HCT116 (cell line): Measurements from ENCODE around the gene CDK10.

ENCODE experiments used
- ATF3 ChIP-seq: IDR thresholded peaks from 2 replicates; pipeline ENCODE4 v1.6.1; 2012
- CEBPB ChIP-seq: IDR thresholded peaks from 2 replicates; pipeline ENCODE4 v1.6.1; 2012; ENCODE audit warnings: low read depth
- CTCF ChIP-seq, 3 experiments: fragments of 200-600 bp in 1 of 3; sonication (generic) in 1 of 3; IDR thresholded peaks in 2 of 3; conservative IDR thresholded peaks in 1 of 3; 2 replicates each; pipeline ENCODE4 v1.5.1; 2012 to 2017; ENCODE audit warnings: low read depth in 2 of 3, low read length in 2 of 3, antibody characterized with exemption in 1 of 3, borderline replicate concordance in 1 of 3, control low read depth in 1 of 3, mild to moderate bottlenecking in 1 of 3, mixed read lengths in 1 of 3, mixed run types in 1 of 3, moderate library complexity in 1 of 3; ENCODE audit not compliant: insufficient read depth in 1 of 3
- POLR2A ChIP-seq: IDR thresholded peaks from 2 replicates; pipeline ENCODE4 v1.7.0; 2011; ENCODE audit warnings: borderline replicate concordance; ENCODE audit not compliant: insufficient read depth, insufficient read length; ENCODE audit errors: extremely low read depth
- RAD21 ChIP-seq: IDR thresholded peaks from 2 replicates; pipeline ENCODE4 v1.6.1; 2012; ENCODE audit warnings: low read depth, mild to moderate bottlenecking
- REST ChIP-seq: IDR thresholded peaks from 2 replicates; pipeline ENCODE4 v1.6.1; 2012; ENCODE audit warnings: low read depth
- SIN3A ChIP-seq: IDR thresholded peaks from 2 replicates; pipeline ENCODE4 v1.6.1; 2012; ENCODE audit warnings: low read depth
- SP1 ChIP-seq: IDR thresholded peaks from 2 replicates; pipeline ENCODE4 v1.6.1; 2012; ENCODE audit warnings: low read depth
- YY1 ChIP-seq: IDR thresholded peaks from 2 replicates; pipeline ENCODE4 v1.6.1; 2011; ENCODE audit warnings: low read length, low read depth, moderate library complexity, mild to moderate bottlenecking; ENCODE audit not compliant: insufficient replicate concordance; ENCODE audit errors: extremely low read depth
- ZFX ChIP-seq: fragments of 450-650 bp; IDR thresholded peaks from 2 replicates; pipeline ENCODE4 v1.6.1; 2017

GRCh38 chr16:89641458-89642119 lies 44.9 kb upstream of the CDK10 start:
- no peak for TF ChIP-seq CTCF (IDR thresholded peaks at IDR 0.05 in 2 of 3, conservative IDR thresholded peaks at IDR 0.05 in 1 of 3; ENCODE audit: borderline replicate concordance in 1 of 3, insufficient read depth in 1 of 3, low read depth in 2 of 3, low read length in 2 of 3)
- no peak for TF ChIP-seq RAD21
- no peak for TF ChIP-seq POLR2A
- TF ChIP-seq REST, result no peak
- TF ChIP-seq ATF3, result no peak
- TF ChIP-seq YY1, result no peak
- TF ChIP-seq ZFX, result no peak
- TF ChIP-seq CEBPB, result no peak
- TF ChIP-seq SP1, result no peak
- TF ChIP-seq SIN3A, result no peak
